ENCODE data around the gene NEMP1.

- TF ChIP-seq POLR2AphosphoS5 (IDR thresholded peaks at IDR 0.05; ENCODE audit: low read depth, low read length) (no peak), POLR2A (IDR thresholded peaks at IDR 0.05; ENCODE audit: low read depth, low read length) (no peak)
These were observed 9.1 kb downstream of the NEMP1 start for GRCh38 chr12:57069523-57069922.

Data from GM12892 (cell line).